Mesothelial cell of epicardium (in vitro differentiated cells): ENCODE data around the gene APCDD1L. TPM values are rescaled to one million over a fixed set of nuclear protein-coding genes. Genes with fewer than 3 reads are reported as not detected.

ENCODE experiments used
- DNase-seq, 2 experiments: peaks; one replicate each; pipeline ENCODE4 v3.0.0; 2021; ENCODE audit warnings: low spot score in 2 of 2; ENCODE audit not compliant: unreplicated experiment in 2 of 2
- H3K27ac Mint-ChIP-seq: 2 replicates; pipeline ENCODE4 v1.8.0; 2021; ENCODE audit warnings: mixed read lengths
- H3K27me3 Mint-ChIP-seq: 2 replicates; pipeline ENCODE4 v1.8.0; 2021; ENCODE audit warnings: low read depth, mixed read lengths
- H3K36me3 Mint-ChIP-seq: 2 replicates; pipeline ENCODE4 v1.8.0; 2021; ENCODE audit warnings: mixed read lengths
- H3K4me1 Mint-ChIP-seq: 2 replicates; pipeline ENCODE4 v1.8.0; 2021; ENCODE audit warnings: mixed read lengths
- H3K4me3 Mint-ChIP-seq: 2 replicates; pipeline ENCODE4 v1.8.0; 2021; ENCODE audit warnings: mild to moderate bottlenecking, moderate library complexity, mixed read lengths
- H3K9me3 Mint-ChIP-seq: 2 replicates; pipeline ENCODE4 v1.8.0; 2021; ENCODE audit warnings: mixed read lengths
- total RNA-seq: library from RNA; stranded (reverse); gene quantifications from 3 replicates; pipeline ENCODE4 v1.2.1, GENCODE V29; 2021
- TF ChIP-seq, protein P1 (sequence below): fragments of 200-600 bp; sonication (generic); IDR thresholded peaks from one replicate; pipeline ENCODE4 v1.5.0; 2021; ENCODE audit warnings: antibody characterized with exemption; ENCODE audit not compliant: unreplicated experiment

APCDD1L gene
- total RNA-seq, 1 donor from 2014 or later, result not detected

GRCh38 chr20:58480551-58481336 lies 34.5 kb downstream of the APCDD1L start:
- TF ChIP-seq, protein P1, sequence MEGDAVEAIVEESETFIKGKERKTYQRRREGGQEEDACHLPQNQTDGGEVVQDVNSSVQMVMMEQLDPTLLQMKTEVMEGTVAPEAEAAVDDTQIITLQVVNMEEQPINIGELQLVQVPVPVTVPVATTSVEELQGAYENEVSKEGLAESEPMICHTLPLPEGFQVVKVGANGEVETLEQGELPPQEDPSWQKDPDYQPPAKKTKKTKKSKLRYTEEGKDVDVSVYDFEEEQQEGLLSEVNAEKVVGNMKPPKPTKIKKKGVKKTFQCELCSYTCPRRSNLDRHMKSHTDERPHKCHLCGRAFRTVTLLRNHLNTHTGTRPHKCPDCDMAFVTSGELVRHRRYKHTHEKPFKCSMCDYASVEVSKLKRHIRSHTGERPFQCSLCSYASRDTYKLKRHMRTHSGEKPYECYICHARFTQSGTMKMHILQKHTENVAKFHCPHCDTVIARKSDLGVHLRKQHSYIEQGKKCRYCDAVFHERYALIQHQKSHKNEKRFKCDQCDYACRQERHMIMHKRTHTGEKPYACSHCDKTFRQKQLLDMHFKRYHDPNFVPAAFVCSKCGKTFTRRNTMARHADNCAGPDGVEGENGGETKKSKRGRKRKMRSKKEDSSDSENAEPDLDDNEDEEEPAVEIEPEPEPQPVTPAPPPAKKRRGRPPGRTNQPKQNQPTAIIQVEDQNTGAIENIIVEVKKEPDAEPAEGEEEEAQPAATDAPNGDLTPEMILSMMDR, result no peak
- peak in 1 of 2 experiments; percentile 21 for DNase-seq
- Mint-ChIP-seq H3K27ac (no peak overlapping the region), H3K36me3 (peaks cover 5% of the 10 kb centered on the region), H3K4me1 (peaks cover 4% of the 10 kb centered on the region), H3K27me3 (peaks cover 9% of the 10 kb centered on the region), H3K4me3 (no peak overlapping the region), H3K9me3 (peaks cover 41% of the 10 kb centered on the region)

DNA sequence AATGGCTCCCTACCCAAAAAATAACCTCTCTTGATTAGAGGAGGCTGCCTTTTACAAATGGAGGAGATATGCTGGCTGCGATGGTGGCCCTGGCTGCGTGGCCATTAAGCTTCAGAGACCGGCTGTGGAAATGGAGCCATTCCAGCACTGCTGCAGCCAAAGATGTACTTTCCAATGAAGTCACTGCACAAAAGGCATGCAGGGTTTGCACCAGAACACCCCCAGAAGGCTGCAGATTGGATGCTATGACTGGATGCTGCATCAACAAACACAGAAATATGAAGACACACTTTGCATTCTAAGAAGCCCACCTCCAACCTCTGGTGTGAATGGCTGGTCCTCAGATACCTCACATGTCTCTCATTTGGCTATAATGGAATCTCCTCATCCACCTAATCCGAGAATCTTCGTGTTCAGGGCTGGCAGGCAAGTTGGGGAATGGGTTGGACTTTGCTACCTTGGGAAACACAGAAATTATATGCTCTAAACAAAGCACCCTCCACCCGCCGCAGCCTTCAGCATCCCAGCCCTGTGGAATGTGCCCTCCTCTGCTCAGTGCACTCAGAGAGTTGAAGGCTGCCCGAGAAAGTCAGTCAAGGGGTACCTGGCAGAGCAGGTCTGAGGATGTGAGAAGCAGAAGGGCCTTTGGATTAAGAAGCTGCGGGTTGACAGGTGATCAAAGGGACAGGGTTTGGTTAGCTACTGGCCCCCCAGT lies 35.3 kb downstream of the APCDD1L start:
- peak in 1 of 2 experiments; percentile 16 for DNase-seq
- H3K27ac Mint-ChIP-seq, result no peak overlapping the region
- TF ChIP-seq, protein P1, result no peak
- peaks cover 33% of the 10 kb centered on the region for H3K9me3 Mint-ChIP-seq
- peaks cover 9% of the 10 kb centered on the region for H3K27me3 Mint-ChIP-seq
- peaks cover 5% of the 10 kb centered on the region for H3K36me3 Mint-ChIP-seq
- H3K4me1 Mint-ChIP-seq, result peaks cover 4% of the 10 kb centered on the region
- H3K4me3 Mint-ChIP-seq, result no peak overlapping the region

- peaks cover 28% of the 10 kb centered on the region for H3K9me3 Mint-ChIP-seq
- H3K36me3 Mint-ChIP-seq, result peaks cover 5% of the 10 kb centered on the region
- DNase-seq, result no peak
- H3K27ac Mint-ChIP-seq, result no peak overlapping the region
- H3K4me3 Mint-ChIP-seq, result no peak overlapping the region
- H3K4me1 Mint-ChIP-seq, result peaks cover 4% of the 10 kb centered on the region
- peaks cover 9% of the 10 kb centered on the region for H3K27me3 Mint-ChIP-seq
- TF ChIP-seq, protein P1, result no peak
Measured at GRCh38 chr20:58478141-58478805, 36.9 kb downstream of the APCDD1L start.

- Mint-ChIP-seq H3K27ac (no peak overlapping the region), H3K4me3 (no peak overlapping the region), H3K27me3 (peaks cover 2% of the 10 kb centered on the region), H3K36me3 (peaks cover 5% of the 10 kb centered on the region), H3K9me3 (peaks cover 28% of the 10 kb centered on the region), H3K4me1 (peaks cover 5% of the 10 kb centered on the region)
- DNase-seq, result no peak
- TF ChIP-seq, protein P1, result no peak
Measured at GRCh38 chr20:58475466-58475865, 39.7 kb downstream of the APCDD1L start.

DNA sequence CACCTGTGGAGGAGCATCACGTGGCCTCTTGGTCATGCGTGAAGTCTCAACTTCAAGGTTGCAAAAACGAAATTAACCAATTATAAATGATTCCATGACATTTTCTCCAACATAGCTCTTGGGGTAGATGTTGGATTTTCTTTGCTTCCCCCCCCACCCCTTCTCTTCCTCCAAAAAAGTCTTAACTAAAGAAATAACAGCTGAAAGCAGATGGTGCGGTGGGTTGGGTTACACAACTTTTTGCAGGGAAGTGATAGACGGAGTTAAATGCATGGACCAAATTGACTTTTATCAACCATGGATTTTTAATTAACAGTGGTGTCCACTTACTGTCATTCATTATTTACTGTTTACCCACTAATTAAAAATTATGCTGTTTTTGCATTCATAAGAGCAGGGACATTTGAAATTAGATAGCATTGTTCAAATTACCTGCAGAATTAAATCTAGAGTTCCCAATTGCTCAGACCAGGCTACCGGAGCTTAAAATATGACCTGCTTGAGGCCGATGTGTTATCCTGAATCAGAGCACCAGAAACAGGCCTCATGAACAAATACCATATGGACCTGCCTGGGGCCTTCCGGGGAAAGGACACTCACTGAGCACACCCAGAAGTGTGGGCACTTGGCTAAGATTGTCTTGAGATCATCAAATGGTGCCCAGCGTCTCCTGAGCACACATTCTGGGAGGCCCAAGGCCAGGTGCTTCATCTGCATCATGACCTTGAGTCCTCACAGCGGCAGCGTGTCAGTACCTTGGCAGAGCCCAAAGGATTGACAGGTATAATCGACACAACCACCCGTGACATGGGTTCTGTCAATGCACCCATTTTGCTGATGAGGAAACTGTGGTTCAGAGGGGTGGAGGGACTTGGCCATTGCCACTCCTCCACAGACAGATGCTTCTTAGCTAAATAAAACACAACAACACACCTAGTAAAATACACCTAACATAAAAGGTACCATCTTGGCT lies 41.5 kb downstream of the APCDD1L start:
- Mint-ChIP-seq H3K27me3 (peaks cover 2% of the 10 kb centered on the region), H3K36me3 (peaks cover 5% of the 10 kb centered on the region), H3K4me1 (peaks cover 6% of the 10 kb centered on the region), H3K9me3 (peaks cover 24% of the 10 kb centered on the region), H3K4me3 (no peak overlapping the region), H3K27ac (no peak overlapping the region)
- TF ChIP-seq, protein P1, result no peak
- DNase-seq, result no peak
